ENCODE data around the gene SGMS2.

Gene SGMS2

DNA sequence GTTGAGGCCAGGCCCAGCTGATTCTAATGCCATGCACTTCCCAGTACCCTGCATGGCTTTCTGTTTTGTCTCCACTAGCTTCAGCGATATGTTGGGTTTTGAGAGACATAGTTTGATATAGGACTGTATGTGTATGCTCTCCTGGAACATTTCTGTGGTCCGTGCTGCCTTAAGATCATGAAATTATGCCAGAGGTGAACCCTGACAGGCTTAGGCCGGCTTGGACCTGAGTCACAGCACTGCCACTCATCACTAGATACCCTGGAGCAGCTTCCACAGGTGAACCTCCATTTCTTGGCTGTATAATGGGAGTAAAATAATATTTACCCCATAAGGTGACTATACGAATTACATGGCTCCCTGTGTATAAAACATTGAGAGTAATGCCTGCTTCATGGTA lies 6.4 kb downstream of the SGMS2 start:
- DNase-seq = no peak

GRCh38 chr4:107832275-107832807 lies 7.6 kb downstream of the SGMS2 start:
- no peak for DNase-seq

- no peak for DNase-seq
Measured at GRCh38 chr4:107834241-107834794, 9.6 kb downstream of the SGMS2 start.

DNA sequence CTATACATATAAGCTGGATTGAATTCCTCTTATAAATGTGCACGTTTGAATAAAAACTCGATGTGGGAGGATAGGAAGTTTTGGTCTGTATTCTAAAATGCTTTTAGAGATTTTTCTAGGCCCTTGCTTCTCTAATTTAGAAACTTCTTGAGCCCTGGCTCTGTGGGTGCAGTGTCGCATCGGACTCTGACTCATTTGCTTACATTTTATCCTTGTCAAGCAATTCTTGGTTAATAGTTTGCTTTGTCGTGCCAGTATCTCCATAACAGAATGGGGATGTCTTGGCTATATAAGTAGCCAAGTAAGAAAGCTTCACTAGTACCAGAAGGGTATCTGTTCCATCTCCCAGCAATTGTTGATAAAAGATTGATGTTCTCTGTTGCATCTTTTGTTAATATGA lies 10.7 kb downstream of the SGMS2 start:
- DNase-seq = no peak

- no peak for DNase-seq
Measured at GRCh38 chr4:107837317-107837716, 12.6 kb downstream of the SGMS2 start.

- no peak for DNase-seq
Measured at GRCh38 chr4:107837776-107838618, 13.3 kb downstream of the SGMS2 start.

DNA sequence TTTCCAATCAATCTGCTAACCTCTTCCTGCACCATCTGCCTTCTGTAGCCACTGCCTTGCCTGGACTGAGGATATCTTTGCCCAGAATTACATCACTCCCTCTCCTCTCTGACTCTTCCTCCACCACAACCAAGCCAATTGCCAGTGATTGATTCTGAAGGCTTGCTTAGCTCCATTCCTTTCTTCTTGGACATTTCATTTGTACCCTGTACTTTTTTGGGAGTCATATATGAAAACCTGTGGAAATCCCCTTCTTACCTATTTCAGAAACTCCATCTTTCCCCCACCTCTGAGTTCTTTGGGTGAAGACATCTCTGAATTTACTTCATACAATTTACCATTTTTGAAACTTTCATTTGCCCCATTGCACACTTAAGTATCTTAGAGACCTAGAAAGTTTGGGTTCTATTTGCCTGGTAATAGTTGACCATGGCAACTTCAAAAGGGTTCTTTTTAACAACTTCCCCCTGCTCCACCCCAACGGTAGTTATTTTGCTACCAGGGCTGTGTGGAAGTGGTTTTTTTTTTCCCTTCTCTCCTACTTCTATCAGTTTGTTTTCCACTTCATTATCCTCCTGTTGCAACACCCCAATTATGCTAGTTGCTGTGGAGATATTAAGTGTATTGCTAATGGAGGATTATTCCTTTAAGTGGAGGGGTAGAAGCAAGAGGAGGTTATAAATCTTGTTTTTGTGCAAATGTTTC lies 14.3 kb downstream of the SGMS2 start:
- no peak for DNase-seq

DNA sequence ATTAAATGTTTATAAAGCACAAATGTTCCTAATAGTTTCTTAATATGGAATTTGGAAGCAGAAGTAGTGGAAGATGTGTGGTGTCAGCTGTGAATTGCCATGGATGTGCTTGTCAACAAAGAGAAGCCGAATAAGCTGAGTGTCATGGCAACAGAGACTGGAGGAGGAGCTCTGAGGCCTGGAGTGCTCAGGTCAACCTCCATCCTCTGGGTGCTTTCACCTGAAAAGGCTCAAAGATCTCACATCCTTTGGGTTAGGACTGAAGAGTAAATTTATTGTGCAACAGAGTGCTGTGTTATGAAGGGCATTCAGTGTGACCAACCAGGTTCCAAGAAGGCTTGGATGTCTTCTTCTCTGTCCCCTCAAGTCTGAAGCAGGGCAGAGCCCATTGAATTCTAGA lies 18.7 kb downstream of the SGMS2 start:
- peak; percentile 26 for DNase-seq

GRCh38 chr4:107845681-107846080 lies 20.9 kb downstream of the SGMS2 start:
- DNase-seq = no peak

- no peak for DNase-seq
Measured at GRCh38 chr4:107850438-107850837, 25.7 kb downstream of the SGMS2 start.

DNA sequence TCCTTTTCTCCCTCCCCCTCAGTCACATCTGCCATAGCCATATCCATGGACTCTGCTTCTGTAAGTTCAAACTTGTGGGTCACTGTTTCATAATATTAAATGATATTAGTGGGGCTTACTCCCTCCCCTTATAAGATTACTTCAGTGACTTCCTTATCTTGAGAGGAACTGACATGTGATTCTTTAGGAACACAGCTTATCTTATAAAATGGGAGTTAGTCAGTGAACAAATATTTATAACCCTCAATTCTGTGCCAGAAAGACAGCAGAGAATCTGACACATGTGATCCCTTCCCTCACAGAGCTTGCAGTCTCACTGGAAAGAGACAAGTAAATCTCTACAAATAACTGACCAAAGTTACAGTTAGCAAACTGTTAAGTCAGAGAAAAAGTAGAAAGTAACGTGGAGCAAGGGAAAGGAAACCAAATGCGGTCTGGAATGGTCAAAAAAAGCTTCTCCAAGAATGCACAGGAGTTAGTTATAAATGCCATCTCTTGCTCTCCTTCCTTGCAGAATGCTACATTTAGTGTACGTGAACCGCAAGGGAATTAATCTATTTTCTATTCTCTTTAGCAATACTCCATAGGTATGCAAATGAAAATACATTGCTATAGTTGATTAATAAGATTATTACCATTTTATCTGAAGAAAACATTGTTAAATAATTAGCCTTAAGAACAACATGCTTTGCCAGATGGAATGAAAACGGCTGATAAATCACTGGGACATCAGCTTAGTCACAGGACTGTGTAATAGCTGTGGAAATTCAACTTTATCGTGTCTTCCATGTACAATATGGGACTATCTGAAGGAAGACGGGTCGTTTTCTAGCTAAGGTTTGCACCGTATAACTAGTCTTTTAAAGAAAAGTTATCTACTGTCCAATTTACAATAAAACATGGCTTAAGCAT lies 29.0 kb downstream of the SGMS2 start:
- no peak for DNase-seq

- no peak for DNase-seq
Measured at GRCh38 chr4:107854356-107855022, 29.8 kb downstream of the SGMS2 start.

DNA sequence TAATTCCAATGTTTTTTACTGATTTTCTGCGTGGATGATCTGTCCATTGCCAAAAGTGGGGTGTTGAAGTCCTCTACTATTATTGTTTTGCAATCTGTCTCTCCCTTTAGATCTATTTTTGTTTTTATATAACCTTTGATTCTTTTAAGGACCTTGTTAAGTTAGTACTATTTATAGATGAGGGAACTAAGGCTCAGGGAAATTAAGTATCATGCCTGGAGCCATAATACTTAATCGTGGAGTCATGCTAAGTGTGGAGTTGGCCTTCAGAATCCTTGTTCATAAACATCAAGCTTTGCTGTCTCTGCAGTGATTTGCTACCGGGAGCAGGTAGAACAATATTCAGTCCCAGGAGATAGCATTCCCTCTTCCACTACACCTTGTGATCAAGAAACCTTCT lies 31.0 kb downstream of the SGMS2 start:
- DNase-seq = no peak

DNA sequence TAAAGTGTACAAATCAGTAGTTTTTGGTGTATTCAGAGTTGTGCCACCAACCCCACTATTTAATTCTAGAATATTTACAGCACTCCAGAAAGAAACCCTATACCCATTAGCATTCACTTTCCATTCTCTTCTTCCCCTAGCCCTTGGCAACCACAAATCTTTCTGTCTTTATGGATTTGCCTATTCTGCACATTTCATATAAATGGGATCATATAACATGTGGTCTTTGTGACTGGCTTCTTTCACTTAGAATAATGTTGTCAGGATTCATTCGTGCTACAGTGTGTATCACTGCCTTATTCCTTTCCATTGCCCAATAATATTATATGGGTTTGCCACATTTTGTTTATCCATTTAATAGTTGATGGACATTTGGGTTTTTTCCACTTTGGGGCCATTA lies 32.2 kb downstream of the SGMS2 start:
- DNase-seq = no peak

GRCh38 chr4:107857741-107858140 lies 33.0 kb downstream of the SGMS2 start:
- DNase-seq = no peak

GRCh38 chr4:107858158-107858742 lies 33.5 kb downstream of the SGMS2 start:
- DNase-seq = no peak

GRCh38 chr4:107862658-107863057 lies 37.9 kb downstream of the SGMS2 start:
- DNase-seq = peak; percentile 90

GRCh38 chr4:107863416-107863815 lies 38.7 kb downstream of the SGMS2 start:
- no peak for DNase-seq

GRCh38 chr4:107863850-107864371 lies 39.2 kb downstream of the SGMS2 start:
- DNase-seq = peak; percentile 64

- no peak for DNase-seq
Measured at GRCh38 chr4:107866726-107867125, 42.0 kb downstream of the SGMS2 start.

- DNase-seq = no peak
Measured at GRCh38 chr4:107870236-107870635, 45.5 kb downstream of the SGMS2 start.

Measured in NCI-H2029 (cell line).